Stimulated activated CD4-positive, alpha-beta T cell treated with anti-CD3 and anti-CD28 coated beads, Interleukin-4, amount 100 ng/mL, for 48 hours (primary cell): ENCODE results near the gene GPBP1.
A peak's percentile ranks its signal among the peaks of the same experiment; 100 is the strongest.
"Not testable (repeated sequence)": the region's sequence is repeated elsewhere in the genome, so short reads cannot be mapped to it uniquely, and the experiment has no call there.

Experiments used
- DNase-seq, 2 donors: peaks; one replicate each; pipeline ENCODE4 v3.0.0-alpha.2; 2020; ENCODE audit warnings: low read depth in 2 of 2

Gene GPBP1

DNA sequence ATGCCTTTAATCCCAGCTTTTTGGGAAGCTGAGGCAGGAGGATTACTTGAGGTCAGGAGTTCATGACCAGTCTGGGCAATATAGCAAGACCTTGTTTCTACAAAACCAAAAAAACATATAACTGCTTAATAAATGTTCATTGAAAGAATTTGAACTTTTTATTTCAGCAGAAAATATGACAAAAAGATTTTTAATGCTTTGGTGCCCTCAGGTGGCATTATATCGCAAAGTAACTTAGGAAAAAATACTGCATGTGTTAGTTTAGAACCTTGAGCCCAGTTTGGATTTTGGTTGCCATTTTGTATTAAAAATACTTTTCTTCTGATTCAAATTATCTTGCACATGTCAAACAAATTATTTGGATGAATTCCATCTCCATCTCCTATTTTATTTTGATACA is 103.2 kb downstream of the GPBP1 start:
- DNase-seq = no peak

DNA sequence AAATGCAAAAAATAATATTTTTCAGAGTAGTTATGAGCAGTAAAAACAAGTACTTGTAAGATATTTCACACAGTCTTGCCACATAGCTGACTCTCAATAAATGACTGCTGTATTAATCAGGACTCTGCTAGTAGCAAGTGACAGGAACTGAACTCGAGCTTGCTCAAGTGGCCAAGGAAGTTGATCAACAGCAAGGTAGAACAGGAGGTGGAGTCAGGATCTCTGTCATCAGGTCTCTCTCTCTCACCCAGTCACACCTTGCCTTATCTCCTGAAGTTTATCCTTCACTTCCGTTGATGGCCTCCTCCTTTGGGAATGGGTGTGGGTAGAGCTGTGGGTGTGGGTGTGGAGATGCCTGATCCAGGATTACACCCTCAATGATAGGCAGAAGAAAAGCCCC is 107.0 kb downstream of the GPBP1 start:
- DNase-seq = no peak

DNA sequence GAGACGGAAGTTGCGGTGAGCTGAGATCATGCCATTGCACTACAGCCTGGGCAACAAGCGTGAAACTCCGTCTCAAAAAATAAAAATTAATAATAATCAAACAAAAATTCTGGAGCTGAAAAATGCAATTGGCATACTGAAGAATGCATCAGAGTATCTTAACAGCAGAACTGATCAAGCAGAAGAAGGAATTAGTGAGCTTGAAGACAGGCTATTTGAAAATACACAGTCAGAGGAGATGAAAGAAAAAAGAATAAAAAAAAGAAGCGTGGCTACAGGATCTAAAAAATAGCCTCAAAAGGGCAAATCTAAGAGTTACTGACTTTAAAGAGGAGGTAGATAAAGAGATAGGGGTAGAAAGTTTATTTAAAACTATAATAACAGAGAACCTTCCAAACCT is 111.2 kb downstream of the GPBP1 start:
- not testable (repeated sequence) for DNase-seq

DNA sequence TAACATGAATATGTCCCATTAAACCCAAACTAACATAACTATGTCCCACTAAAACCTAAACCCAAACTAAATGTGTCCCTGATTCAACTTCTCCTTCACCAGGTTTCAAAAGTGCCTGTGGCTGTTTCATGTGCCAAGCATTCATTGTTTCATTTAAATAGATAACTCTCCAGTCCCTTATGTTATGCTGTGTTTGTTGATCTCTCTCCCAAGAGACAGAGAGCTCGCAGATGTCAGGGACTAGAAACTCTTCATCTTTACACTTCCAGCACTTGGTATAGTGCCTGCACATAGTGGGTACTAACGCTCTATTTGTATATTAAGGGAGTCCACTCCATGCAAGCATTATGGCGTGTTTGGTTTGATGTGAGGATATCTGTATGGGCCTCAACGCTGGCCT is 118.0 kb downstream of the GPBP1 start:
- no peak for DNase-seq

DNA sequence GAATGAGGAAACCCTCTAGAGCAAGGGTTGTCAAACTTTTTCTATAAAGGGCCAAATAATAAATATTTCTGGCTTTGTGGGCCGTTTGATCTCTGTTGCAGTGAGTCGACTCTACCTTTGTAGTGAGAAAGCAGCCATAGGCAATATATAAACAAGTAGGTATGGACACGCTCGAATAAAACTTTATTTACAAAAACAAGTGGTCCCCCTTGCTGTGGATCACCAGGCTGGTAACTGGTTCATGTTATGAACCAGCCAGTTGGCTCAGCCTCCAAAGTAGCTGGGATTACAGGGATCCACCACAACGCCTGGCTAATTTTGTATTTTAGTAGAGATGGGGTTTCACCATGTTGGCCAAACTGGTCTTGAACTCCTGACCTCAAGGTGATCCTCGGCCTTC is 118.5 kb downstream of the GPBP1 start:
- no peak for DNase-seq

DNA sequence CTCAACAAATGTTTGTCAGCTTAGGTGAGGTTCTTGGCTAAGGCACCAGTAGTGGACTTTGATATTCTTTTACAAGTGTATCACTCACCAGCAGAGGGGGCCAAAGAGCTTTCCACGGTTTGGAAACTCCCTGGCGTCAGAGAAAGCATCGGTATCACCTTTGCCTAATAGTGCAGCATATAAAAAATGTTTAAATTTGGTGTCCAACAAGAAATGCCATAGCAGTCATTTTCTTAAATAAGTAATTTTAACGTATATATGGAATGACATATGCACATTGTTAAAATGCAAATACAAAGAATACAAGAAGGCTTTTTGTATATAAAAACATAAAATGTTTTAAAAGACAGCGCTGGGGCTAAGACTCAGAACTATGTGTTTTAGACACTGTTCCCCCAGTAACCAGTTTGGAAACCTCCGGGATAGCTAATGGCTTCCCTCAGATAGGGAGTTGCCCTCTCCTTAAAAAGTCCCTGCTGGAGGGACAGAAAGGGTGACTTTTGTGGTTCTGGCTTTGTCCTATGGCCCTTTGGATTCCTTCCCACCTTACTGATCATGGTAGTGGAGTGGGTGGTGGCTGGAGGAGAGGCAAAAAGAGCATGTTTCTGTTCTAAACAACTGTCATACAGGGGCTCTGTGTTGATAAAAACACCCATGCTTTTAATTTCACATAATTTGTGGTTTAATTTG is 124.6 kb downstream of the GPBP1 start:
- DNase-seq = peak; percentile 80 to 86

DNA sequence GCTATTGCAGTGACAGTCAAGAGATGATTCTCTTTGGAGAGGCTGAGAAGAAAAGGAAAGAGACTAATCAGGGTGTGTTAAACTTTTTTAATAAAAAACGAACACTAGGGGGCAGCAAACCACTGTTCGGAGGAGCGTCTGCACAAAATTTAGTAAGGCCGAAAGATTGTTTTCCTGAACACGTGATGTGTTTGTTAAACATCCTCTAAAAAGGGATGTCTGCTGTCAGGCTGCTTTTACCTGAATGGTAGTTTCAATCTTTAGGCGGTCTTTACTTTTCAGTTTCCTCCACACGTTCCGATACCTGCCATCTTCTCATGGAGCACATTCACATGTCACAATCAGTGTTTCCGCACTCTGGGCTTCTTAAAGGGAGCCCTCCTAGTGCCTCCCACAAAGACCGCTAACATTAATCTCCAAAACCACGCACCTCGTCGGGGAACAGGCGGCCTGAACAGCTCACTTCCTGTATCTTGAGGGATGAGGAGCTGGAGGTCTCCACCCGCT is 125.2 kb downstream of the GPBP1 start:
- DNase-seq = peak; percentile 18 to 51

DNA sequence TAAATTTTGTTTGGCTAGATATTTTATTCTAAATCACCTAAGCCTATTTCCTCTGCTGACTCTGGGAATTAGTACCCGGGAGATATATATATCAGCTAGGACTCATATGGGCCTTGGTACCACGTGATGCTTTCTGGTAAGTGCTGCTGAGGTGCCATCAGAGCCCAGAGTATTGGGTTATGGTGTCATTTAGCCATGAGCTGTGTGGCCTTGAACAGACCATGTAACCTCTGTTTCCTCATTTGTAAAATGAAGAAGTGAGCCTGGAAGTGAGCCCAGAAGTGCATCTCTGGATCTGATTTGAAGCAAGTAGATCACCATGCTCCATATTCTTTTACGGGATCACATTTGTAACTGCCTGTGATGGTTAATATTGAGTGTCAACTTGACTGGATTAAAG is 126.1 kb downstream of the GPBP1 start:
- DNase-seq = no peak

DNA sequence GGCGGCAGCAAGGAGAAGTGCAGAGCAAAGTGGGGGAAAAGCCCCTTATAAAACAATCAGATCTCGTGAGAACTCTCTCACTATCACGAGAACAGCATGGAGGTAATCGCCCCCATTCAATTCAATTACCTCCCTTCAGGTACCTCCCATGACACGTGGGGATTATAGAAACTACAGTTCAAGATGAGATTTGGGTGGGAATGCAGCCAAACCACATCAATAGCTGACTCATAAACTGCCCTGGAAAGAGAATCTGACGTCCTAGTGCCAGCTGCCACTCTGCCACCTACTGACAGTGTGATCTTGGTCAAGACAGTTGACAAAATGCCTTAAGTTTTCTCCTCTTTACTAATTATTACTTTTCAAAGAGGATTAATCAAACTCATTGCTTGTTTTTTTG is 128.3 kb downstream of the GPBP1 start:
- peak; percentile 40 to 54 for DNase-seq

DNA sequence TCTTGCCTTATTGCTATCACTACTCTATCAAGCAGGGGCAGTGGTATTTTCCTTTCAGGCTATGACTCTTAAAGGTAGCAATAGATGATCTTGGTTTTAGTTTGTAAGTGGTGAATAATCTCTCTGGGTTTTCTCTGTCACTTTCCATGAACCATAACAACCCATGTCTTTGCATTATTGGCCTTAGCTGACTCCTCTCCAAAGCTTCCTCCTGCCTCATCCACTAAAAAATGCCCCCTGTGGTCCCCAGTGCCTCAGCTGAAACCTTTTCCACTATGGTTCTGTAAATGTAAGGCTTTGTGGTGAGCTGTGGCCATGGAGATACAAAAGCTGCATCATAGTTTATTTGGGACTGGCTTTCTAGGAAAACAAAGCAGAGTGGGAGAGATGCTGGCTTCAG is 128.8 kb downstream of the GPBP1 start:
- DNase-seq = no peak

DNA sequence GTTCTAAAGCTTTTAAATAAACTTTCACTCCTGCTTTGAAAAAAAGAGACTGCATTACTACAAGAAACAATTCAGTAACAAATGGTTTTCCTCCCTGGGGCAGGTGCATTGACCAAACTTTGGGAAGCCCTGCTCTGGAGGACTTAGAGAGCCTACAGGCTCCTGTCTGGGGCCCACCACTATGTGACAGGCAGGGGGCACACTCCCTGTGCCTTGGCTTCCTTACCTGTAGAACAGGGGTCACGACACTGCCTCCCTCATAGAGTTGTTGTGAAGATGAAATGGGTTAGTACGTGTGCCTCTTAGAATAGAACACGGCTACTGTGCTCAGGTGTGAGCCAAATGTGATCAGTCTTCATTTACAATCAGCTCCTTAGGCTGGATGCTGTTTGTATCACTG is 130.1 kb downstream of the GPBP1 start:
- no peak for DNase-seq

DNA sequence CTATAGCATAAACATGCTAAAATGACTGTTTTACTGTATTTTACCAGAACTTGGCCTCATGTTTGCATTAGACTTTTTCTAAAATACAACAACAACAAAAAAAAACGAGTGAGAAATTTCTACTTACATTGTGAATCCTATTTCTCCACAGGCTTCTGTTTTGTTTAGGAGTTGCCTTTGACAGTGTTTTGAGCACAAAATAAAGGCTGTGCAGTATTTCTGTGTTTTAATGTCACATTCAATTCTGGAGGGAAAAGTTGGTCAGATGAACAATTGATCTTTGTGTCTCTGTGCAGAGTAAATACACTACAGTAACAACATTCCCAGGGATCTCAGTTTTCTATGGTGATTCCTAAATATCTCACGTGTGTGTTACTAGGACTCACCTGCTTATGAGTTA is 131.1 kb downstream of the GPBP1 start:
- no peak for DNase-seq

DNA sequence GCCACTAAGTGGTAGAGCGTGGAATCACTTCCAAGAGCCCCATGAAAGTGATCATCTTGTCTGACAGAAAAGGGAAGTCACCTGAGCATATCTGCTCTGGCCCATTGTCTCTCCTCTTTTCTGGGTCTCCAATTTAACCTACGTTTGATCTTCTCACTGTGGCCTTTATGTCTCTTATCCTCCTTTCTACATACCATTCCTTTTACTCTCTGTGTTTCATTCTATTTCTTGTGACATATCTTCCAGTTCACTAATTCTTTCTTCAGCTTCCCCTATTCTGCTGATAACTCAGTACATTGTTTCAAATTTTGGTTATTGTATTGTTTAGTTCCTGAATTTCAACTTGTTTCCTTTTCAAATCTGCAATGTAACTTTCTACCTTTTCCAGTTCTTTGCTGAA is 132.5 kb downstream of the GPBP1 start:
- DNase-seq = no peak

DNA sequence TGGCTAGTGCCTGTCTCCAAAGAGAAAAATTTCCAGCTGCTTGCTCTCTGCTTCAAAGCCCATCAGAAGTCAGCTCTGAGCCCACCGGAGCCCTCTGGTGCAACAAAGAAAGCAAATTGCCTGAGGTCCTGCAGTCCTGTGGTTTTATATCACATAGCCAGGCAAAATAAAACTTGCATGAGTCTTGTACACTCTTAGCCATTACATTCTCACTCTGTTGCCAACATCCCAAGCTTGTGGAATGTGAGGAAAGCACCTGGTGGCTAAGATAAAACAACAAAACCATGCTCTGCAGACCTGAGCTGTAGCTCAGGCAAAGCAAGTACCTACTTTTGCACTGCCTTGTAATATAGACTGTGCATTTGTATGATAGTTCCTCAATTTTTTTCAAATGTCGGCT is 133.7 kb downstream of the GPBP1 start:
- DNase-seq = no peak

DNA sequence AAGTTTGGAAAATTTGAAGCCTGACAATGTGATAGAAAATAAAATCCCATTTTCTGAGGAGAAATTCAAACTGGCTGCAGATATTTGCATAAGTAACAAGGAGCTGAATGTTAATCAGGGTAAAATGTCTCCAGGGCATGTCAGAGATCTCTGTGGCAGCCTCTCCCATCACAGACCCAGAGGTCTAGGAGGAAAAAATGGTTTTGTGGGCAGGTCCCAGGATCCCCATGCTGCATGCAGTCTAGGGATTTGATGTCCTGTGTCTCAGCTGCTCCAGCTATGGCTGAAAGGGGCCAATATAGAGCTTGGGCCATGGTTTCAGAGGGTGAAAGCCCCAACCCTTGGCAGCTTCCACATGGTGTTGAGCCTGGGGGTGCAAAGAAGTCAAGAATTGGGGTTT is 135.2 kb downstream of the GPBP1 start:
- not testable (repeated sequence) for DNase-seq

DNA sequence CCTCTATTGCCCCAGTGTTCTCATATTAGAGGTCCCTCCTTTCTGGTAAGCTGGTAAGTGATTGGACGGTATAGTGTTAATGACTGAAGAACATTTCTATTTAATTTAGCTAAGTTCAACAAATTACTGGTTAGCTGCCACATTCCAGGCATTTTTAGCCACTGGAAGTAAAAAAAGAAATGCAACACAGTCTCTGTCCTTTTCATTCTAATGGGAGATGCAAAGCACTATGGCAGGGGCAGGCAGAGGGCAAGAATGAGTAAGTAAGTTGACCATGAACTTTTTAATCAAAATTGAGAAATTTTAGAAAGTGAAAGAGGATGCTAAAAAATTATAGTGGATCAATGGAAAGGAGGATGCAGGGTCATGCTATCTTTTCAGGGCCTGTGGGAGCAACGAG is 137.4 kb downstream of the GPBP1 start:
- no peak for DNase-seq

DNA sequence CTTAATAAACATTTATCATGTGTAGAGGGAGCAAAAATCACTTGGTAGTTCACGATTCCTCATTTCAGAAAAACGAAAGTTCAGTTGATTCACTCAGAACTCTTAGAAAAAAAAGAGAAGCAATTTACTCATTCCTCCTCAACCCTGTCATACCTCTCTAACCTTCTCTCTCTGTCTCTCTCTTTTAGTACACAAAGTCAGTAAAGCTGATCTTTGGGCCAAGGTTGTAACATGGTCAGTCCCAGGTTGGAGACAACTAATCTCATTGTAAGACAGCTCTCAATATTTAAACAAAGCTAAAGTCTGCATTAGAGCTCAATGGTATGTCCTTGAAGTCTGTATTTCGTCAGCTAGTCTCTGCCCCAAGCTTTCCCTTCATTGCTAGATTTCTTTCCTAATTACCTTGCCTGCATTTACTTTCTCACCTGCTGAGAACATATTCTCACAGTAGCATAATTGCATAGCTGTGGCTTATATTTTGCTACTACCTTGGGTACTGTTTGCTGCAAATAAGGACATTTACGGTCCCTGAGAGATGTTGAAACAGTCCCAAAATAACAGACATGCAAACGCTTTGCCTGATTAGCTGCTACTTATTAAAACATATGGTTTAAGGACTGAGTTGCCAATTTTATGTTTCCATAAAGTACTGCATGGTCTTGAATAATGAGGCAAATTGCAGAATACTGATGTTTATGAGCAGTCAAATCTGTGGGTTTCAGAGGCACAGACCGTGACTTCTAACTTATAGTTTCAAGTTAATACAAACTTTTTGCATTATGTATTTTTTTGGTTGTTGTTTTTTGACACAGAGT is 138.3 kb downstream of the GPBP1 start:
- no peak for DNase-seq

DNA sequence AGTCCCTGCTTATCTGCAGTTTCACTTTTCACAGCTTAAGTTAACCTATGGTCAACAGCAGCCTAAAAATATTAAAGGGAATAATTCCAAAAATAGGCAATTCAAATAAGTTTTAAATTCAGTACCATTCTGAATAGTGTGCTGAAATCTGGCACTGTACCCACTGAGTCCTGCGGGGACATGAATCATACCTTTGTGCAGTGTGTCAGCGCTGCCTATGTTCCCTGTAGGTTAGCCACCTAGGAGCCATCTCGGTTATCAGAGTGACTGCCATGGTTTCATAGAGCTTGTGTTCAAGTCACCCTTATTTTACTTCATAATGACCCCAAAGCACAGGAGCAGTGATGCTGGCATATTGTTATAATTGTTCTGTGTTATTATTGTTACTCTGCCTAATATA is 139.9 kb downstream of the GPBP1 start:
- no peak for DNase-seq
